Stimulated activated CD8-positive, alpha-beta memory T cell treated with anti-CD3 and anti-CD28 coated beads, Interleukin-12 subunit alpha, Interleukin-12 subunit beta, amount 100 ng/mL, for 24 hours (primary cell): ENCODE measurements around the gene TERB1.

Experiments
- DNase-seq: peaks from one replicate; pipeline ENCODE4 v3.0.0-alpha.2; 2020; ENCODE audit errors: extremely low read depth

TERB1 gene

GRCh38 chr16:66750279-66751052 is 50.9 kb downstream of the TERB1 start:
- no peak for DNase-seq

GRCh38 chr16:66746682-66747081 is 54.7 kb downstream of the TERB1 start:
- DNase-seq, result no peak

GRCh38 chr16:66746048-66746447 is 55.3 kb downstream of the TERB1 start:
- DNase-seq, result no peak

GRCh38 chr16:66741950-66742808 is 59.2 kb downstream of the TERB1 start:
- DNase-seq, result no peak

- no peak for DNase-seq
These were observed 60.0 kb downstream of the TERB1 start for GRCh38 chr16:66741169-66741900.

GRCh38 chr16:66740533-66740932 is 60.9 kb downstream of the TERB1 start:
- no peak for DNase-seq

GRCh38 chr16:66740010-66740409 is 61.4 kb downstream of the TERB1 start:
- DNase-seq, result no peak

GRCh38 chr16:66735891-66736290 is 65.5 kb downstream of the TERB1 start:
- DNase-seq, result no peak

GRCh38 chr16:66731101-66731500 is 70.3 kb downstream of the TERB1 start:
- no peak for DNase-seq

GRCh38 chr16:66728804-66729203 is 72.6 kb downstream of the TERB1 start:
- no peak for DNase-seq

- no peak for DNase-seq
These were observed 73.1 kb downstream of the TERB1 start for GRCh38 chr16:66728117-66728787.

GRCh38 chr16:66720766-66721165 is 80.6 kb downstream of the TERB1 start:
- DNase-seq, result no peak

GRCh38 chr16:66719246-66719645 is 82.1 kb downstream of the TERB1 start:
- no peak for DNase-seq

- DNase-seq, result no peak
These were observed 83.6 kb downstream of the TERB1 start for GRCh38 chr16:66717776-66718175.

GRCh38 chr16:66717112-66717675 is 84.2 kb downstream of the TERB1 start:
- DNase-seq, result no peak

GRCh38 chr16:66714654-66715307 is 86.6 kb downstream of the TERB1 start:
- no peak for DNase-seq

GRCh38 chr16:66714062-66714461 is 87.3 kb downstream of the TERB1 start:
- DNase-seq, result no peak

- DNase-seq, result no peak
These were observed 88.3 kb downstream of the TERB1 start for GRCh38 chr16:66713076-66713475.

GRCh38 chr16:66712512-66712911 is 88.9 kb downstream of the TERB1 start:
- DNase-seq, result no peak

- DNase-seq, result no peak
These were observed 89.8 kb downstream of the TERB1 start for GRCh38 chr16:66711581-66711980.

- DNase-seq, result no peak
These were observed 94.9 kb downstream of the TERB1 start for GRCh38 chr16:66706506-66706880.
